HG02571 (cell line): ENCODE data around the gene IL2RG.

Experiments
- ATAC-seq: cut with Tn5 transposase; IDR thresholded peaks from one replicate; pipeline ENCODE4 v1.9.1; 2021; ENCODE audit warnings: mild to moderate bottlenecking, moderate library complexity; ENCODE audit not compliant: unreplicated experiment

The IL2RG gene

GRCh38 chrX:71111141-71111843 is at the start of gene IL2RG:
IL2RG (minus strand) TSS chrX:71111577; CDS start chrX:71111539, 38 bp downstream.
- ATAC-seq = peak; percentile 88

DNA sequence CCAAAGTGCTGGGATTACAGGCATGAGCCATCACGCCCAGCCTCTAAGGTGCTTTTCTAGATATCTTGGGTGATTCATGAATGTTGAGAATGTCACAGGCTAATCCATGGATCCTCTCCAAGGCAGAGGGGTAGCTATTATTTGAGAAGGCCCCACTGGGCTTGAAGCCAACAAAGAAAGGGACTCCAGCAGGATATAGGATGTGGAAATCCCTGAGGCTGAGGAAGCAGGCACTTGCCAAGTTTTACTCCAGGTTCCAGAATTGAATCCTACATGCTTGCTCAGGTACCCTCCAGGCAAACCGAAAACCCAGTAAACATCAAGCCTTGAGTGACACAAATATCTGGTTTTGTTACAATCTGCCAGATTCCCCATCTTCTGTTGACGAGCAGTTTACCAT is 49.1 kb upstream of the IL2RG start:
- ATAC-seq = no peak

GRCh38 chrX:71159335-71159734 is 48.0 kb upstream of the IL2RG start:
- ATAC-seq = no peak

DNA sequence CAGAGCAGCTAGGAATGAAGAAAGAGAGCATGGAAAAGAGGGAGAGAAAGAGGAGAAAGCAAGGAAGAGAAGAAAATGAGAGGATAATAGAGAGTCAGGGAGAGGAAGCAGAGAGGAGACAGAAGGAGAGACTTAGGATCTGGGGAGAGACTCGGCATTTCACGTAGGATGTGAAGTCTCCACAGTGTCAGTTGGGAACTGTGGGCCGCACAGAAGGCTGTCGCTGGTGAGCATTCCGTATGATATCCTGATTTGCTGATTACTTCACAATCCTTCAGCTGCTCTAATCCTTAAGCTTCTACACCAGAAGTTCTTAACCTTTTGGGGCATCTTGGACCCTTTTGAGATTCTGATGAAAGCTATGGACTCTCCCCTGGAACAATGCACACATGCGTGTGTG is 47.2 kb upstream of the IL2RG start:
- ATAC-seq = no peak

- no peak for ATAC-seq
These were observed 43.3 kb upstream of the IL2RG start for GRCh38 chrX:71154641-71155040.

DNA sequence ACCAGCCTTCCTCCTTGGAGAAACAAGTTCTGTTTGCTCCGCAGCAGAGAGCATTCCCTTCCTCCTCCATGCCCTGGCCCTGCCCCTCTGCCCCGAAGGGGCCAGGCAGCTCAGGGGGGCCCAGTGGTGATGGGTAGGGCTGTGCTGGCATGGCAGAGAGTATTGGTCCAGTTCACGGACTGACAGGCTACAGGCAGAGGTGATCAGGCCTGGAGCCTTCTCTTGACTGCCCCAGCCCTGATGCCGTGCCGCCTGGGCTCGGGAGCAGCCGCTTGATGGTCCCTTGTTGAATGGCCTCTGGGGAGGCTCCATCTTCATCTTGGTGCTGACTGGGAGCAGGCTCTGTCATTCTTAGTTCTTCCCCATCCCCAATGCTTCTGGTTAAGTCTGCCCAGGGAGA is 42.8 kb upstream of the IL2RG start:
- no peak for ATAC-seq

DNA sequence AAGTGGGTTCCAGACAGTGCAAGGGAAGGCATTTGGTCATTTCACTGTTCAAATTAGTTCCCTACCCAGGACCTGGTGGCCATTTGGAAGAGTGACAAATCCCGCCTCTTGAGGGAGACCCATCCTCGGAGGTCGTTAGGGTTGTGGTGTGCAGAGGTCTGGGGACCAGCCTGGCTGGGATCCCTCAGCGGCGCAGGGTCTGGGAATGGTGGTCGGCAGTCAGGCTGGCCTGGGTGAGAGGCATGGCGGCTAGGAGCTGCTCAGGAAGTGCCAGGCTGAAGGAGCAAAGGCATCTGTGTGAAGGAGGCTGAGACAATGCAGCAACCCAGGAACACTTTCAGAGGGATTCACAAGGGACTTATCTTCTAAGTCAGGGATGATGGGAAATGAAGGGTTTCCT is 40.0 kb upstream of the IL2RG start:
- no peak for ATAC-seq

DNA sequence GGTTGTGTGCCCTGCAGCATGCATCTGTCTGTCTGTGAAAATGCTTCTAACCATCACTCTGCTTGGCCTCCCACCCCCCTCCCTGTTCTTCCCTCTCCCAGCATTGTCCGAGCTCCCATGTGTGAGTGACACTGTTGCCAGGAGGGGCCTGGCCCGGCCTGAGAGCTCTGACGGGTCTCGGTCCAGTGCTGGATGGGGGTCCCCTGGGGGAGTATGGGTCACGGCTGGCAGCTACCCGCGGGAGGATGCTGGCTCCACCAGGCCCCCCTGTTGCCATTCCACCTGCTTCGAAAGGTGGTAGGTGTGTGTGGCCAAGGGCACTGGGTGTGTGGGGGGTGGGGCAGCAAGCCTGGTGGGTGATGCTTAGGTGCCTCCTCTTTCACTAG is 36.9 kb upstream of the IL2RG start:
- no peak for ATAC-seq

DNA sequence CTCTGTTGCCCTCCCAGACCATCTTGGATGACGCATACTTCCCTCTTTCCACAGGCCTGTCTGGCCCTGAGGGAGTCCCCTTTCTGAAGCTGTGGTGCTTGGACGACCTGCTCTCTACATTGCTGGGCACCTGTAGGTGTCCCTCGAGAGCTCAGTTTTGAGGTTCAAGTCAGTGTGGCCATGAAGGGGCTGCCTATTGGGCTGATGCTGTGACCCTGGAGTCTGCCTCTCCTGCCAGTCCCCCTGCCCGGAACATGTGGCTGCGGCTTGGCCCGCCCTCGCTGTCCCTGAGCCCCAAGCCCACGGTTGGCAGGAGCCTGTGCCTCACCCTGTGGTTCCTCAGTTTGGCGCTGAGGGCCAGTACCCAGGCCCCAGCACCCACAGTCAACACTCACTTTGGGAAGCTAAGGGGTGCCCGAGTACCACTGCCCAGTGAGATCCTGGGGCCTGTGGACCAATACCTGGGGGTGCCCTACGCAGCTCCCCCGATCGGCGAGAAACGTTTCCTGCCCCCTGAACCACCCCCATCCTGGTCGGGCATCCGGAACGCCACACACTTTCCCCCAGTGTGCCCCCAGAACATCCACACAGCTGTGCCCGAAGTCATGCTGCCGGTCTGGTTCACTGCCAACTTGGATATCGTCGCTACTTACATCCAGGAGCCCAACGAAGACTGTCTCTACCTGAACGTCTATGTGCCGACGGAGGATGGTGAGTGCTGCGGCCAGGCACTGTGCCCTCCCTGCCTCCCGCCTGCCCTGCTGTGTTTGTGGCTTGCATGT is 36.3 kb upstream of the IL2RG start:
- ATAC-seq = no peak

DNA sequence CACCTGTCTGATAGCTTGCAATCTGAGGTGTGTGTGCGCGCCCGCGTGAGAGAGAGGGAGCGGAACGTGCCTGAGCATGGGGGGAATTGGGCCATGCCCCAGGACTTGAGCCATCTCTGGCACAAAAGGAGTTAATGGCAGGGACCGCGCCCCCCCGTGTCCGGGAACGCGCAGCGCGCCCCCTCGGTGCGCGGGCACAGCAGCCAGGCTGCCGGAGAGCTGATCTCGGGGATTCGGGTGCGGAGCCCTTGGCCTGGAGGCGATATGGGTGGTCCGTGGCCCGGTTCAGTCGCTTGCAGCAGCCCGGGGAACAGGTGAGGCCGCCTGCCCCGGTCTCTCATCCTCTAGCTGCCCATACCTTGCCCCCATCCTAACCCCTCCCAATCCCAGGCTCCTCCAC is 33.3 kb upstream of the IL2RG start, which contains the start of gene NLGN3:
Gene NLGN3, plus strand, starts transcription at position 191 of the 400 bp plus-strand sequence. CDS start 2,909 bp downstream, outside the sequence.
- ATAC-seq = no peak

GRCh38 chrX:71143508-71143907 is 32.1 kb upstream of the IL2RG start:
- ATAC-seq = no peak

DNA sequence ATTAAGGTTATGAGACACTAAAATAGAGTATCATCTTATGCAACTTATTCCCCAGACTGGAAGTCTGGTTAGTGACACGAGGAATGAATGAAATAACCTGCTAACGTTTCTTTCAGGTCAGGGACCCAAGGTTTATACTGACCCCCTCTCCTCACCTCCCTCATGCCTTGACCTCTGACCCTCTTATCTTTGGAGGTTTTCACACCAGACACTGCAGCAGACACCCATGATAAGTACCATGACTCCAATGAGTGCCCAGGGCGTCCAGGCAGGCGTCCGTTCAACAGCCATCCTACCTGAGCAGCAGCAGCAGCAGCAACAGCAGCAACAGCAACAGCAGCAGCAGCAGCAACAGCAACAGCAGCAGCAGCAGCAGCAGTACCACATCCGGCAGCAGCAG is 29.1 kb upstream of the IL2RG start:
- ATAC-seq = no peak

DNA sequence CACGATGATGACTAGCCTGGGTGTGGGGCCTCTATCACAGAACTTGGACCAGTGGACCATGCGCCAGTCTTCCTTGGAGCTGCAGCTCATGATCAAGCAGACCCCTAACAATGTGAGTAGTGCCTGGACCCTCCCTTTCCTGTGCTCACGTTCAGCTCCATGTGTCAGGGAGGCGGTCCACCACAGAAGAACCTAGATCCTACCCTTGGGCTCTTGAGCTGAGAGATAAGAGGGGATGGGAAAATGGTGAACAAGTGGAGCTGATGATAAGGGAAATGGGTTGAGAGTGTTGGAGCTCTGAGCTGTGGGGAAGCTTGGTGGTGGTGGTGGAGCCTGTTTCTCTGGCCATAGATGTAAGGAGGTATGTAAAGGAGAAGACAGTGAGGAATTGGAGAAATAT is 20.1 kb upstream of the IL2RG start:
- ATAC-seq = no peak

- peak; percentile 61 for ATAC-seq
These were observed 17.8 kb upstream of the IL2RG start for GRCh38 chrX:71128915-71129765.

GRCh38 chrX:71128166-71128833 is 16.9 kb upstream of the IL2RG start:
- no peak for ATAC-seq

GRCh38 chrX:71118985-71119535 is 7.7 kb upstream of the IL2RG start:
- ATAC-seq = no peak

GRCh38 chrX:71118032-71118984 is 6.9 kb upstream of the IL2RG start, which contains the start of gene MED12:
MED12 (plus strand) TSS chrX:71118596; CDS start chrX:71118755, 159 bp downstream.
- peak; percentile 90 for ATAC-seq

- no peak for ATAC-seq
These were observed 6.0 kb upstream of the IL2RG start for GRCh38 chrX:71117358-71117757.

DNA sequence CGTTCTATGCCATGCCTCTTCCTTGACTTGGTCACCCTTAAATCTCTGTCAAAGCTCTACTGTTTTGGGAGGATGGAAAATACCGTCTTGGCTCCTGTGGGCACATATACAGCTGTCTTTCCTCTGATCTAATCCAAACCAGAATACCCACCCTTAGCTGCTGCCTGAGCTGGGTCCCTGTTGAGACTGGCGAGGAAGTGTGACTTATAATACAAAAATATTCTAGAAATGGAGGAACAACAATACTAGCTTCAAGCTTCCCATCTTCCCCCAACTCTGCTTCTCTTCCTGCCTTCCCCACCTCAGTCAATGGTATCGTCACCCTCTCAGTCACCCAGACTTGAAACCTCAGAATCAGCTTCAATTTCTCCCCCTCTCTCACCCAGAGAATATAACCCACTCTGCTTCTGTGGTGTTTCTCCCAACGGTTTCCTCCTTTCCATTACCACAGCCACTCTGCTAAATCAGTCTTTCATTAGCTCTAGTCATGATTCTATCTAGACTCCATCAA is 599 bp upstream of the IL2RG start:
- ATAC-seq = peak; percentile 15
